Ecto neural progenitor cell (in vitro differentiated cells): Measurements from ENCODE around the gene HOXD3.

ENCODE experiments used
- DNase-seq: peaks from one replicate; pipeline ENCODE4 v3.0.0-alpha.2; 2018; ENCODE audit warnings: low spot score

The HOXD3 gene

GRCh38 chr2:176212276-176212675 is 55.2 kb downstream of the HOXD3 start:
- no peak for DNase-seq

- DNase-seq, result no peak
Measured at GRCh38 chr2:176213406-176213805, 56.3 kb downstream of the HOXD3 start.
